ENCODE measurements around the gene FOXS1.

Gene FOXS1

DNA sequence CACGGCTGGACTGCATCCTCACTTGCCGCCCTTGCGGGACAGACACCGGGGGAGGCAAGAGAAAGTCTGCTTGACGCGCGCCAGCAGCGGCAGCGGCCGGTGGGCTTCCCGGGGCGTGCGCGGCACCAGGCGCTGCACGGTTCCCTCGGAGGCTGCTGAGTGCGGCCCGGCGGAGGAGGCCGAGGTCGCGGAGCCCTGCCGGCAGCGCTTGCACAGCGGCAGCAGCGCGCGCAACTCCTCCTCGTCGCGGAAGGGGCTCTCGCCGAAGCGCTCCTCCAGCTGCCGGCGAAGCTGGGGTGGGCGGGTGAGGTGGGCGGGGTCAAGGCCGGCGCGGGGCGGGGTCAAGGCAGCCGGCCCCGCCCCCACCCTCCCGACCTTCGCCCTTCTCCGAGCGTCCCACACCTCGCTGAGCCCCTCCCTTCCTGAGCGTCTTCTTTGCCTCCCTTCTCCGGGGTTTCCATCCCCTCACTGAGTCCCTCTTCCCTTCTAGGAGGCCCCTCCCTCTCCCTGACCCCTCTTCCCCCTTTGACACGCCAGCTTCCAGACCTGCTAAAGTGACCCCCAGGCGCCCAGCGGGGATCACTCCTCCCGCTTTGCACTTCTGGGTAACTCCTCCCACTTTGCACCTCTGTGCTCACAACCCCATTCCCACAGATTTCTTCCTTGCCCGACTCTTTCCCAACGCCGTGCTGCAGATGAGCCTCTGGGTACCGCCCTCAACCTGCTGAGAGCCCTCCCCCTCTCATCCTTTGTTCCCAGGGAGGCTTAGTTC lies 16.2 kb upstream of the FOXS1 start:
- TF ChIP-seq, protein P1, sequence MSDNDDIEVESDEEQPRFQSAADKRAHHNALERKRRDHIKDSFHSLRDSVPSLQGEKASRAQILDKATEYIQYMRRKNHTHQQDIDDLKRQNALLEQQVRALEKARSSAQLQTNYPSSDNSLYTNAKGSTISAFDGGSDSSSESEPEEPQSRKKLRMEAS (IDR thresholded peaks at IDR 0.05) = peak; percentile 63
- TF ChIP-seq TCF12 (IDR thresholded peaks at IDR 0.05; ENCODE audit: low read depth) = no peak
- TF ChIP-seq YY1 (IDR thresholded peaks at IDR 0.05; ENCODE audit: low read depth) = no peak
- TF ChIP-seq TAF1 (IDR thresholded peaks at IDR 0.05; ENCODE audit: low read depth) = 0 out of 2 replicates have a peak, but pooled peaks have one; percentile 10

DNA sequence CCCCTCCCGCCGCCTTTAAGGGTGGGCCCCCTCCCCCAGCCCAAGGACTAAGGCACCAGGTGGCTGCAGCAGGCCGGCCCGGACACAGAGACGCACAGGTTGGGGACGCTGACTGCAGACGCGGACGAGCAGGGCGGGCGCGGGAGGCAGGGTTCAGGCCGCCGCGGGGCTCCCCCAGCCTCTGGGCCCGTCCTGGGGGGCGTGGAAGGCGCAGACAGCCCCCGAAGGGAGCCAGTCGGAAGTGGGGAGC lies 15.7 kb upstream of the FOXS1 start:
- no peak for TF ChIP-seq TEAD4 (IDR thresholded peaks at IDR 0.05)
- no peak for TF ChIP-seq FOXM1 (IDR thresholded peaks at IDR 0.05; ENCODE audit: borderline replicate concordance, low read depth)
- TF ChIP-seq TAF1 (IDR thresholded peaks at IDR 0.05; ENCODE audit: low read depth) = no peak
- no peak for TF ChIP-seq YY1 (IDR thresholded peaks at IDR 0.05; ENCODE audit: low read depth)
- no peak for TF ChIP-seq EP300 (IDR thresholded peaks at IDR 0.05; ENCODE audit: borderline replicate concordance)
- TF ChIP-seq, protein P2, sequence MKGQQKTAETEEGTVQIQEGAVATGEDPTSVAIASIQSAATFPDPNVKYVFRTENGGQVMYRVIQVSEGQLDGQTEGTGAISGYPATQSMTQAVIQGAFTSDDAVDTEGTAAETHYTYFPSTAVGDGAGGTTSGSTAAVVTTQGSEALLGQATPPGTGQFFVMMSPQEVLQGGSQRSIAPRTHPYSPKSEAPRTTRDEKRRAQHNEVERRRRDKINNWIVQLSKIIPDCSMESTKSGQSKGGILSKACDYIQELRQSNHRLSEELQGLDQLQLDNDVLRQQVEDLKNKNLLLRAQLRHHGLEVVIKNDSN (IDR thresholded peaks at IDR 0.05) = no peak
- no peak for TF ChIP-seq ZBTB7A (IDR thresholded peaks at IDR 0.05; ENCODE audit: low read depth)
- TF ChIP-seq NFIC (IDR thresholded peaks at IDR 0.05) = no peak
- TF ChIP-seq, protein P3, sequence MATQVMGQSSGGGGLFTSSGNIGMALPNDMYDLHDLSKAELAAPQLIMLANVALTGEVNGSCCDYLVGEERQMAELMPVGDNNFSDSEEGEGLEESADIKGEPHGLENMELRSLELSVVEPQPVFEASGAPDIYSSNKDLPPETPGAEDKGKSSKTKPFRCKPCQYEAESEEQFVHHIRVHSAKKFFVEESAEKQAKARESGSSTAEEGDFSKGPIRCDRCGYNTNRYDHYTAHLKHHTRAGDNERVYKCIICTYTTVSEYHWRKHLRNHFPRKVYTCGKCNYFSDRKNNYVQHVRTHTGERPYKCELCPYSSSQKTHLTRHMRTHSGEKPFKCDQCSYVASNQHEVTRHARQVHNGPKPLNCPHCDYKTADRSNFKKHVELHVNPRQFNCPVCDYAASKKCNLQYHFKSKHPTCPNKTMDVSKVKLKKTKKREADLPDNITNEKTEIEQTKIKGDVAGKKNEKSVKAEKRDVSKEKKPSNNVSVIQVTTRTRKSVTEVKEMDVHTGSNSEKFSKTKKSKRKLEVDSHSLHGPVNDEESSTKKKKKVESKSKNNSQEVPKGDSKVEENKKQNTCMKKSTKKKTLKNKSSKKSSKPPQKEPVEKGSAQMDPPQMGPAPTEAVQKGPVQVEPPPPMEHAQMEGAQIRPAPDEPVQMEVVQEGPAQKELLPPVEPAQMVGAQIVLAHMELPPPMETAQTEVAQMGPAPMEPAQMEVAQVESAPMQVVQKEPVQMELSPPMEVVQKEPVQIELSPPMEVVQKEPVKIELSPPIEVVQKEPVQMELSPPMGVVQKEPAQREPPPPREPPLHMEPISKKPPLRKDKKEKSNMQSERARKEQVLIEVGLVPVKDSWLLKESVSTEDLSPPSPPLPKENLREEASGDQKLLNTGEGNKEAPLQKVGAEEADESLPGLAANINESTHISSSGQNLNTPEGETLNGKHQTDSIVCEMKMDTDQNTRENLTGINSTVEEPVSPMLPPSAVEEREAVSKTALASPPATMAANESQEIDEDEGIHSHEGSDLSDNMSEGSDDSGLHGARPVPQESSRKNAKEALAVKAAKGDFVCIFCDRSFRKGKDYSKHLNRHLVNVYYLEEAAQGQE (IDR thresholded peaks at IDR 0.05; ENCODE audit: low read depth) = no peak
- TF ChIP-seq TCF12 (IDR thresholded peaks at IDR 0.05; ENCODE audit: low read depth) = no peak
- TF ChIP-seq CEBPB (IDR thresholded peaks at IDR 0.05) = no peak
- no peak for TF ChIP-seq CREB1 (IDR thresholded peaks at IDR 0.05; ENCODE audit: low read depth)

DNA sequence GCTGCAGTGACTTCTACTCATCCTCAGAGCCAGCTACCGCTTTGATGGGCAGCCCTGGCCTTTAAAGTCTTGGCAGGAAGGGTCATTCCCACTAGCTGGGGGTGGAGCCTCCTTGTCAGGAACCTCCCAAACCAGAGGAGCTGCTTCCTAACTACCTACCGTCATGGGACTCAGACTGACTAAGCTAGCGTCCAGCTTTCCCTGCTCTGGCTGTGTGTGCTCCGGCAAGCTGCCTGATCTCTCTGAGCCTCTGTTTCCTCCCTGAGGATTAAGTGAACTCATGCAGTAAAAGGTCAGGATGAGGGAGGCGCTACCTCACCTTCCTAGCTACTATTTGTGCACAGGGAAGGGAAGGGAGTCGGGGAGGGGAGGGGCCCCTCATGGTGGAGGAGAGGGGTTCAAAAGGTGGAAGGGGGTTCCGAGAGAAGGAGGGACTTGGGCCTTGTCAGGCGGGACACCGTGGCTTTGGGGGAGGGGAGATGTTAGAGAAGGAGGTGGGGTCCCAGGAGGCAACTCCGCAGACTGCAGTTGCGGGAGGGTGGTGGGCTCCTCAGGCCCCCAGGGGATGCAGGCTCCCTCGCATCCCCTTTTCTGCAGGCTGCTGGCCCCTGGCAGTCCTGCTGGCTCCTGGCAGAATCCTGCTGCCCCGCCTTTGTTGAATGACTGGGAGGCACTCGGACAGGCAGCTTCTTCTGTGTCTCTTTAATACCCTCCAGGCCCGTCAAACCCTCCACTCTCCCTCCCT lies 15.2 kb upstream of the FOXS1 start:
- no peak for TF ChIP-seq NFIC (IDR thresholded peaks at IDR 0.05)
- TF ChIP-seq, protein P2 (IDR thresholded peaks at IDR 0.05) = no peak
- TF ChIP-seq YY1 (IDR thresholded peaks at IDR 0.05; ENCODE audit: low read depth) = no peak
- TF ChIP-seq EGR1 (IDR thresholded peaks at IDR 0.05) = no peak
- no peak for TF ChIP-seq TAF1 (IDR thresholded peaks at IDR 0.05; ENCODE audit: low read depth)
- TF ChIP-seq, protein P1 (IDR thresholded peaks at IDR 0.05) = no peak
- no peak for TF ChIP-seq FOXM1 (IDR thresholded peaks at IDR 0.05; ENCODE audit: borderline replicate concordance, low read depth)
- no peak for TF ChIP-seq ZBTB7A (IDR thresholded peaks at IDR 0.05; ENCODE audit: low read depth)
- TF ChIP-seq CREB1 (IDR thresholded peaks at IDR 0.05; ENCODE audit: low read depth) = no peak
- no peak for TF ChIP-seq EP300 (IDR thresholded peaks at IDR 0.05; ENCODE audit: borderline replicate concordance)
- no peak for TF ChIP-seq TCF12 (IDR thresholded peaks at IDR 0.05; ENCODE audit: low read depth)
- TF ChIP-seq CEBPB (IDR thresholded peaks at IDR 0.05) = no peak

DNA sequence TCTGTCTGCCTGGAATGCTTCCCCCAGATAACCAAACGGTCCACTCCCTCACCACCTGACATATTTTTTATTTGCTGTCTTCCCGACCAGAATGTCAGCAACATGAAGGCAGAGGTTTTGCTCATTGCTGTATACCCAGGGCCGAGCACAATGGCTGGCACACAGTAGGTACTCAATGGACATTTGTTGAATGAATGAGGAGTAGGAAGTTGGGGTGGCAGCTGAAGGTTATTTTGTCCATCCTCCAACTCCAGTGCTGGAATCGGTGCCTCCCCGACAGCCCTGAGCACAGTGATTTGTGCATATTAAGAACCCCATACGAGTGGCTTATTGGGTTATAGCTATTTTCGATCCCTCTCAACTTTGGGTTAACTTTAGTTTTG lies 14.6 kb upstream of the FOXS1 start:
- no peak for TF ChIP-seq FOXM1 (IDR thresholded peaks at IDR 0.05; ENCODE audit: borderline replicate concordance, low read depth)

DNA sequence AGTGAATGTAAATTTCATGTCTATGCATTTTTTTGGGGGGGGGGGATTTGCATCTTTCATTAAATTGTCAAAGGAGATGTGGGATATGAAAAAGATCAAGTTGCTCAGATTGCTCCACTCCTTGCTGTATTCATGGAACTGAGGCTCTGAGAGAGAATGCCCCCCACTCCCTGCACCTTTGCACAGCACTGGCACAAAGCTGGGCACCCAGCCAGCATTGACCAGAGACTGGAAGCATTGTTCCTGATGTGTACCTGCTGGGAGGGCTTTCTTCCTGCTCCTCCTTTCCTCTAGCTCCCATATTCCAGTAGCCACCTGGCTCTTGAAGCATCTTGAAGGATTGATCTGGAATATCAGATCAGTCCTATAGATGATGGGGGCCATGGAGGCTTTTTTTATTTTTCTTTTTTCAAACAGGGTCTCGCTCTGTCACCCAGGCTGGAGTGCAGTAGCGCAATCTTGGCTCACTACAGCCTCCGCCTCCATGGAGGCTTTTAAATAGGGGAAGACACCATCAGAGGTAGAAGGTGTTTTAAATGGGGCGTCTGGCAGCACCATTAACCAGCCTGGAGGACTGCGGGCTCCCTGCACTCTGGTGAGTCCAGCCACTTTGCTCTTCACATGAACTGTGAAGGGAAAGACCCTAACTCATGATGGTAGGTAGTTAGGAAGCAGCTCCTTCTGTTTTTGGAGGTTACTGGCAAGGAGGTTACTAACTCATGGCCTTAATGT lies 14.0 kb upstream of the FOXS1 start:
- TF ChIP-seq YY1 (IDR thresholded peaks at IDR 0.05; ENCODE audit: low read depth) (no peak), CREB1 (IDR thresholded peaks at IDR 0.05; ENCODE audit: low read depth) (no peak), TEAD4 (IDR thresholded peaks at IDR 0.05) (no peak), RAD21 (IDR thresholded peaks at IDR 0.05; ENCODE audit: low read depth) (no peak), TCF12 (IDR thresholded peaks at IDR 0.05; ENCODE audit: low read depth) (no peak)
- TF ChIP-seq, protein P1 (IDR thresholded peaks at IDR 0.05) = no peak
- TF ChIP-seq, protein P2 (IDR thresholded peaks at IDR 0.05) = no peak
- TF ChIP-seq, protein P3 (IDR thresholded peaks at IDR 0.05; ENCODE audit: low read depth) = no peak
